ENCODE data around the gene ZNF425.

Gene ZNF425

DNA sequence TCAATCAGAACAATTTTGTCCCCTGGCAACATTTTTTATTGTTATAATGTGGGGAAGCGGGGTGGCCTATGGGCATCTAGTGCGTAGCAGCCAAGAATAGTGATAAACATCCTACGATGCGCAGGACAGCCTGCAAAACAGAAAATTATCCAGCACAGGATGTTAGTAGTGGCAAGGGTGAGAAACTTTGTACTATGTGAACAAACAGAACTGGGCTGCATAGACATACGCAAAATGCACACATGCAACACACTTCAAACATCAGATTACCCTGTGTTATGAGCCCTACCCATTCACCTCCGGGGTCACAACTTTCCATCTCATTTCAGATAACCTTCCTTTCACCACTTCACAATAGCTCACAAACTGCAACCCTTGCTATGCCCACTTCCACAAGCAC is 38.7 kb downstream of the ZNF425 start:
- DNase-seq (ENCODE audit: low read depth) = no peak
- H3K4me3 ChIP-seq (ENCODE audit: low read length) = no peak overlapping the region
- TF ChIP-seq, protein P1, sequence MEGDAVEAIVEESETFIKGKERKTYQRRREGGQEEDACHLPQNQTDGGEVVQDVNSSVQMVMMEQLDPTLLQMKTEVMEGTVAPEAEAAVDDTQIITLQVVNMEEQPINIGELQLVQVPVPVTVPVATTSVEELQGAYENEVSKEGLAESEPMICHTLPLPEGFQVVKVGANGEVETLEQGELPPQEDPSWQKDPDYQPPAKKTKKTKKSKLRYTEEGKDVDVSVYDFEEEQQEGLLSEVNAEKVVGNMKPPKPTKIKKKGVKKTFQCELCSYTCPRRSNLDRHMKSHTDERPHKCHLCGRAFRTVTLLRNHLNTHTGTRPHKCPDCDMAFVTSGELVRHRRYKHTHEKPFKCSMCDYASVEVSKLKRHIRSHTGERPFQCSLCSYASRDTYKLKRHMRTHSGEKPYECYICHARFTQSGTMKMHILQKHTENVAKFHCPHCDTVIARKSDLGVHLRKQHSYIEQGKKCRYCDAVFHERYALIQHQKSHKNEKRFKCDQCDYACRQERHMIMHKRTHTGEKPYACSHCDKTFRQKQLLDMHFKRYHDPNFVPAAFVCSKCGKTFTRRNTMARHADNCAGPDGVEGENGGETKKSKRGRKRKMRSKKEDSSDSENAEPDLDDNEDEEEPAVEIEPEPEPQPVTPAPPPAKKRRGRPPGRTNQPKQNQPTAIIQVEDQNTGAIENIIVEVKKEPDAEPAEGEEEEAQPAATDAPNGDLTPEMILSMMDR (conservative IDR thresholded peaks at IDR 0.05; ENCODE audit: low read length) = no peak

DNA sequence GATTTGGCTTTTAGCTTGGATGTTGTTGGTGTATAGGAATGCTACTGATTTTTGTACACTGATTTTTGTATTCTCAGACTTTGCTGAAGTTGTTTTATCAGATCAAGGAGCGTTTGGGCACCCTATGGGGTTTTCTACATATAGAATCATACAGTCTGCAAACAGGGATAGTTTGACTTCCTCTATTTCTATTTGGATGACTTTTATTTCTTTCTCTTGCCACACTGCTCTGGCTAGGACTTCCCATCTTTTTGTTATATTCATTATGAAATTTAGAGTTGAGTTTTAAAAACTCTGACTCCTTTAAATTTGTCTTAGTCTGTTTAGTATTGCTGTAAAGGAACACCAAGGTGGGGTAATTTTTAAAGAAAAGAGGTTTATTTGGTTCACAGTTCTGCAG is 40.3 kb downstream of the ZNF425 start:
- TF ChIP-seq, protein P1 (conservative IDR thresholded peaks at IDR 0.05; ENCODE audit: low read length) = no peak
- H3K4me3 ChIP-seq (ENCODE audit: low read length) = no peak overlapping the region
- no peak for DNase-seq (ENCODE audit: low read depth)

DNA sequence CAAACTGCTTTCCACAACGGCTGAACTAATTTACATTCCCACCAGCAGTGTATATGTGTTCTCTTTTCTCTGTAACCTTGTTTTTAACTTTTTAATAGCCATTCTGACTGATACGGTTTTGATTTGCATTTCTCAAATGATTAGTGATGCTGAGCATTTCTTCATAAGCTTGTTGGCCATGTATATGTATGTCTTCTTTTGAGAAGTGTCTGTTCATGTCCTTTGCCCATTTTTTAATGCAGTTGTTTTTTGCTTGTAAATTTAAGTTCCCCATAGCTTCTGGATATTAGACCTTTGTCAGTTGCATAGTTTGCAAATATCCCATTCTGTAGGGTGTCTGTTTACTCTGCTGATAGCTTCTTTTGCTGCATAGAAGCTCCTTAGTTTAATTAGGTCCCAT is 41.7 kb downstream of the ZNF425 start:
- H3K4me3 ChIP-seq (ENCODE audit: low read length) = no peak overlapping the region
- DNase-seq (ENCODE audit: low read depth) = no peak
- TF ChIP-seq, protein P1 (conservative IDR thresholded peaks at IDR 0.05; ENCODE audit: low read length) = no peak

DNA sequence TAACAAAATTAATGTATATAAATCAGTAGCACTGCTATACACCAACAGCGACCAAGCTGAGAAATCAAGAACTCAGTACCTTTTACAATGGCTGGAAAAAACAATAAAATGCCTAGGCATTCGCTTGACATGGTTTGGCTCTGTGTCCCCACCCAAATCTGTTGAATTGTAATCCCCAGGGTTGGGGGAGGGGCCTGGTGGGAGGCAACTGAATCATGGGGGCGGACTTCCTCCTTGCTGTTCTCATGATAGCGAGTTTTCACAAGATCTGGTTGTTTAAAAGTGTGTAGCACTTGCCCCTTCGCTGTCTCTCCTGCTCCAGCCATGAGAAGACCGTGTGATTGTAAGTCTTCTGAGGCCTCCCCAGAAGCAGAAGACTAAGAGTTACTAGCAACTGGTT is 44.2 kb downstream of the ZNF425 start:
- no peak overlapping the region for H3K4me3 ChIP-seq (ENCODE audit: low read length)
- TF ChIP-seq, protein P1 (conservative IDR thresholded peaks at IDR 0.05; ENCODE audit: low read length) = no peak
- DNase-seq (ENCODE audit: low read depth) = no peak

DNA sequence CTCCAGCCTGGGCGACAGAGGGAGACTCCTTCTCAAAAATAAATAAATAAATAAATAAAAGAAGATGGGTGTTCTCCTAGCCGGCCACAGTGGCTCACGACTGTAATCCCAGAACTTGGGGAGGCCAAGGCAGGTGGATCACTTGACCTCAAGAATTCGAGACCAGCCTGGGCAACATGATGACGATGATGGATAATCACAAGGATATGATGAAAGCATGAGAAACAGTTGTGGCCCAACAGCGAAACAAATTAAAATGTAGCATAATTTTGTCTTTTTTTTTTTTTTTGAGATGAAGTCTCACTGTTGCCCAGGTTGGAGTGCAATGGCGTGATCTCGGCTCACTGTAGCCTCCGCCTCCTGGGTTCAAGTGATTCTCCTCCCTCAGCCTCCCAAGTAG is 48.5 kb downstream of the ZNF425 start:
- TF ChIP-seq, protein P1 (conservative IDR thresholded peaks at IDR 0.05; ENCODE audit: low read length) = no peak
- DNase-seq (ENCODE audit: low read depth) = no peak

DNA sequence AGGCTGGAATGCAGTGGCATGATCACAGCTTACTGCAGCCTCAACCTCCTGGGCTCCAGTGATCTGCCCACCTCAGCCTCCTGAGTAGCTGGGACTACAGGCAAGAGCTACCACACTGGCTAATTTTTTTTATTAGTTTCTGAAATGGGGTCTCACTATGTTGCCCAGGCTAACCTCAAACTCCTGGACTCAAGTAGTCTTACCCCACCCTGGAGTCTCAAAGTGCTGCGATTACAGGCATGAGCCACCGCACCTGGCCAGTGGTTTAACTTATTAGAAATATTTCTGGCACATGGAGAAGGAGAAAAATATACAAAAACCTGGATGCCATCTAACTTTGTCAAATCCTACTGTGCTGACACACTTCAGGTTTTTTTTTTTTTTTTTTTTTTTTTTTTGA is 50.8 kb downstream of the ZNF425 start:
- TF ChIP-seq, protein P1 (conservative IDR thresholded peaks at IDR 0.05; ENCODE audit: low read length) = no peak
- DNase-seq (ENCODE audit: low read depth) = no peak
- H3K4me3 ChIP-seq (ENCODE audit: low read length) = no peak overlapping the region

More for the DNA sequence above, 48.5 kb downstream of the ZNF425 start:
- H3K4me3 ChIP-seq (ENCODE audit: low read length) = no peak overlapping the region

DNA sequence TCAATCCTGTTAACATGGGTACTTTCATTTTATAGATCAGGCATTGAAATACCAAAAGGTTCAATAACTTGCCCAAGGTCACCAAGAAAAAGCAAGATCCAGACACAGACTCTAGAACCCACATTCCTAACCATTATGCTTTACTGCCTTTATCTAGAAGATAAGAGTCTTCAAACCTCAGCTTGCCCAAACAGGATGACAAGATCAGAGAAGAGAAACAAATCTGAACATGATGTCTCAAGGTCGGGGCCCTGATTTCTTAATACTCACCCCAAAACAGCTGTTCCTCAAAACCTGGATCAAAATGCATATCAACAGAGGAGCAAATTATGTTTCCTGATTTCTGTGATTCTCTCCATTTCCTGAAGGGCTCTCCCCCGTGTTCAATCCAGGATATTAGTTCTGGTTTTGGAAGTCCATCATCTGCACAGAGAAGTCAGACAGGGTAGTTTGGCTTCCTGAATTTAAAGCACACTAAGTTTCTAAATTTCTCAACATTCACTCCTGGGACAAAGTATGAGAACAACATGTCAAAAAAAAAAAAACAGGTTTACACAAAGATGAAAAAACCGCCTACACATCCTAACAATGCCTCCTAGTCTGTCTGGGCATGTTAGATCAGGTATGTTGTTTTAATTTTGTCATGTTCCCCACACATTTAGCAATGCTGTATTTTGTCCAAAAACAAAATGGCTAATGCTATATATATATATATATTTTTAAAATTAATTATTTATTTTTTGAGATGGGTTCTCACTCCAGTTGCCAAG is 51.8 kb downstream of the ZNF425 start:
- no peak for DNase-seq (ENCODE audit: low read depth)
- TF ChIP-seq, protein P1 (conservative IDR thresholded peaks at IDR 0.05; ENCODE audit: low read length) = no peak
- H3K4me3 ChIP-seq (ENCODE audit: low read length) = no peak overlapping the region

Data from AG10803 (cell line).